Jurkat, Clone E6-1 (cell line): ENCODE results near the gene SRP68.
"Not testable (repeated sequence)": the region's sequence is repeated elsewhere in the genome, so short reads cannot be mapped to it uniquely, and the experiment has no call there.

ENCODE experiments used
- DNase-seq: peaks from one replicate; pipeline ENCODE4 v3.0.0-alpha.2; 2011; ENCODE audit warnings: low read depth, low spot score
- H3K4me3 ChIP-seq: 2 replicates; pipeline ENCODE4 v1.5.1; 2011; ENCODE audit warnings: mild to moderate bottlenecking, low read length, control low read depth, moderate library complexity

Gene SRP68

DNA sequence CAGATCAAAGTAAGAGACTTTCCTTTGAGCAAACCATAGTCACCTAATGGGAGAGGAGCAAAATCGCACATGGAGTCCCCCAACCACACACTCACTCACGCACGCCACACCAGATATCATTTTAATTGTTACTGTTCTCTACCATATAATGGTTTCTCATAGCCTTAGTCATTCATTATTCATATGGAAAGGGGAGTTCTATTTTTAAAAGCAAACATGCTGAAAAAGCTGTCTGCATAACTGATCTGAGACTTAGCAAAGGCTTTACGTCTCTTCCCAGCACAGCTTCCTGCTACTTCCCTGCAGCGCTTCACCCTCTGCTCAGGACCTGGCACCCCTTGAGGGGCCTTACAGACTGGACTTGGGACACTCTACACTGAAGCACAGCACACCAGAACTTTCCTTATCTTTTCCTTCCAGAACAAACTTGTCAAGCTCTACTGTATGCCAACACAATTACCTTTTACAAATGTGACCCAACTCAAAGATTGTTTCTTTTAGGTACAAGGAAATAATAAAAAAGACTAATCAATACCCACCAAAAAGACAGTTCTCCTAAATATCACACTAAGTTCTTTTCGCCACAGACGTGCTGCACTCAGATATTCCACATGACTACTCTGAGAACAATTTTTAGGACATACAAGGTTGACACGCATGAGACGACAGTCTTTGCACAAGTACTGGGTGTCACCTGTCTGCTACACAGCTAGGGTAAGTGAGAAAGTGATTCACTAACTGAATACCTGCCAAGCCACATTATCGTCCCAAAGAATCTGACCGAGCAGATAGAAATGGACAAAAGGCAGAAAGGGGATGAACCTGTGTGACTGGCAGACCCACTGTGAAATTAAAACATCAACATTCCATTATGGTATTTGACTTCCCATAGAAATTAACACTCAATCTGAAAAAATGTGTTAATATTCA, 21.5 kb downstream of the SRP68 start:
- H3K4me3 ChIP-seq: no peak overlapping the region
- DNase-seq: no peak

GRCh38 chr17:76049836-76050537, 22.3 kb downstream of the SRP68 start:
- DNase-seq: no peak
- H3K4me3 ChIP-seq: no peak overlapping the region

GRCh38 chr17:76049239-76049638, 23.1 kb downstream of the SRP68 start:
- no peak overlapping the region for H3K4me3 ChIP-seq
- DNase-seq: no peak

- DNase-seq: no peak
- no peak overlapping the region for H3K4me3 ChIP-seq
Observed at GRCh38 chr17:76048711-76049110, 23.6 kb downstream of the SRP68 start.

- DNase-seq: no peak
- H3K4me3 ChIP-seq: no peak overlapping the region
Observed at GRCh38 chr17:76048025-76048605, 24.2 kb downstream of the SRP68 start.

DNA sequence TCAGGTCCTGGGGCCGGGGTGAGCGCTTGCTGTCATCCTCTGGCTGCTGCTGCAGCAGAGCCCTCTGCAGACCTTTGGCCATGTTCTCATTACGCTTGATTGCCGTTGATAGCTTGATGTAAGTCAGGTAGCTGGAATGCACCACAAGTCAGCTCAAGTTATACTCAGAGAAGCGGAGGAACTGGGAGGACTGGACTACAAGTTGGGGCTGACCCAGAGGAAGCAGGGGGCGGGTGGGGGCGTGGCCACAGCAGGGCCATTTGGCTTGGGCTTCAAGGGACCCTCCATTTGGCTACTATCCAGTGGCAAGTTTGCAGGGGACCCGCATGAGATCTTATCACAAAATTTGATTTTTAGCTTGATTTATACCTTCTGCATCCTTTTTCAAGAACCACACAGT, 26.3 kb downstream of the SRP68 start:
- no peak for DNase-seq
- H3K4me3 ChIP-seq: no peak overlapping the region

GRCh38 chr17:76044475-76045007, 27.8 kb downstream of the SRP68 start:
- DNase-seq, H3K4me3 ChIP-seq: not testable (repeated sequence)

GRCh38 chr17:76042868-76043267, 29.4 kb downstream of the SRP68 start:
- not testable (repeated sequence) for H3K4me3 ChIP-seq, DNase-seq

DNA sequence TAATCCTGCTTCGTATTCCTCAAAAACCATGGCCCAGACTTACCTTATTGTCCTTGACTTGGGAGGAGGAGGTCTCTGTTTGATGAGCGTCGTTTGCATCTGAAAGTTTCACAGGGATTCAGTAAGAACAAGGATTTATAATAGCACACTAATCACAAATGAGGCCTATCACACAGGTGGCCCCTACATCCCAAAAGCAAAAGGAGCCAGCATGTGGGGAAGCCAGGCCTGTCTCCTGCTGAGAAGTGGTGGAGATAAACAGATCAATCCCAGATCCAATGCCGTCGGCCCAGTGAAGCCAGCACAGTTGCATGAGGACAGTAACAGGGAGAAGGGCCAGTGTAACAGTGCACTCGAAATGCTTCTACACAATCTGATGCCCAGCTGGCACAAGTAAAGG, 31.9 kb downstream of the SRP68 start:
- no peak overlapping the region for H3K4me3 ChIP-seq
- DNase-seq: no peak

- no peak overlapping the region for H3K4me3 ChIP-seq
- DNase-seq: no peak
Observed at GRCh38 chr17:76039121-76039520, 33.2 kb downstream of the SRP68 start.

DNA sequence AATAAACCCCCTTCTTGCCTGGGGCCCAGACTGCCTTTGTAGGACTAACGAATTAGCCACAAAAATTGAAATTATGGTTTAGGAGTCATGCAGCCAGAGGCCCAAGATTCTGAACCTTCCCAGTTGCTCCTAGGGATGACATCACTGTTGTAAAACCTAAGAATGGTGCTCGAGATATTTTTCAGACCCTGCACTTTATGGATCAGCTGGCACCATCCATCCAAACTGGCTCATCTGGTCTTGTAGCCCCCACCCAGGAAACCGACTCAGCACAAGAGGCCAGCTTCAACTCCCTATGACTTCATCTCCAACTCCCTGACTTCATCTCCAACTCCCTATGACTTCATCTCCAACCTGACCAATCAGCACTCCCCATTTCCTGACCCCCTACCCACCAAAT, 34.3 kb downstream of the SRP68 start:
- peak overlapping the region; percentile 25 for H3K4me3 ChIP-seq
- peak; percentile 77 for DNase-seq

DNA sequence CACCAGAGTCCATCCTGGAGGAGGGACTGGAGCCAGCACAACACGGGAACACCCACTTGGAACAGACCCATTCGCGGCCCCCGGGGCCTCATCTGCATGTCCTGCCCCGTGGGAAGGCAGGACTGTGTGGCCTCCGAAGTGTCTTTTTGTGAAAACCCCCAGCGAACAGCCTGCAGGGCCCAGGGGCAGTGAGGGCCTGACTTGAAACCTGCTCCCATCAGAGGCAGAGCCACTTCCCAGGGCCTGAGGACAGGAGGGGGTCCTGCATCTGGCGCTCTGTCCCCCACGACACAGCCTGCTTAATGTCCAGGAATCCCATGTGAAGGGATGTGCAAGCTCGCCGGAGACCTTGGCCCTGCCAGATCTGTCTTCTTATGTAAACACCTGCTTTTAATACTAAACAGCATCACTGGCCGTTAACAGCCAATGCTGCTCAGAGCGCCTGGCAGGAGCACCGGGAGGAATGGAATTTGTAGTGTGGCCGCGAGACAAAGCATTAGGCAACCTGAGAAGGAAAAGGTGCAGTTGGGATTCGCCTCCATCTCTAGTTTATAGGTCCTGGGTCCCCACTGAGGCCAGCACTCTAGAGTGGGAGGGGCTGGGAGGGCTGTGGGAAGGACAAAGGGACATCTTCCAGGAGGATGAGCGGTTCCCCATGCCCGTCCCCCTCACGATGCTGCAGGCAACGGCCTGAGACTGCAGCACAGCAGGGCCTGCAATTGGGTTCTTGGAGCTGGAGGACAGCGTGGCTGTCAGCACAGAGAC, 35.6 kb downstream of the SRP68 start:
- DNase-seq: no peak
- no peak overlapping the region for H3K4me3 ChIP-seq

DNA sequence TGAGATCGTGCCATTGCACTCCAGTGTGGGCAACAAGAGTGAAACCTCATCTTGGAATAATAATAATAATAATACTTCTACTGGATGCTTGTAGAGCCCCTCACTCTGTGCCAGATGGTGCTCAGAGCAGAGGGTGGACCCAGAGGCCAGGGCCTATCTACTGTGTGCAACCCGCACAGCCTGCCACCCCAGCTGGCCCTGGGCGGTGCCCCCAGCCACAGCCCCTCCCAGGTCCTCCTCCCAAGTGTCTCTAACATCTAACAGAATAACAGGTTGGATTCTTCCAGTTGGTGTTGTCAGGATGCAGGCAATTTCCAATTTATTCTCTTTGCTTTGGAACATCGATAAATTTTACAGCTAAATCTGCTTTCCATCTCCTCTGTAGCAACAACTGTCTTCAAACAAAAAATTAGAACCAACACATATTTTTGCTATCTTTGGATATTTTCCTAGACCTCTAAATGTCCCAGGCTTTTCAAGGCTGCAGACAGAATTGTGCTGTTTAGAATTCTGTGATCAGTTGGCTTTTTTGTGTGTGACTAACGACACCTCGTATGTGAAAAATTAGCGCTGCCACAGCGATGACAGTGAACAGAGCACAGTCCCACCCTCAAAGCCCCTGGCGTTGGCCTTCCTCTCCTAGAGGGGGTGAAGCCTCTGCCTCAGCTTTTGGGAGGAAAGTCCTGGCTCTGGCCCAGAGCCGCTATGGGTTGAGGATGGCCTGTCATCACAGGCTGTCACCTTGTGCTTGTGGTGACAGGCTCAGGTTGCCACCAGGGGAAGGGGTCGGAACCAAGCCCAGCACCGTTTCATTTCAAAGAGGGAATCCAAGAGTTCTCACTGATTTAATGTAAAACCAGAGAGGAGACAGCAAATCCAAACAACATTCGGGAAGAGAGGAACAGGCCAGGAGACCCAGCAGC, 37.6 kb downstream of the SRP68 start:
- DNase-seq: no peak
- no peak overlapping the region for H3K4me3 ChIP-seq

- H3K4me3 ChIP-seq: no peak overlapping the region
- no peak for DNase-seq
Observed at GRCh38 chr17:76033139-76033538, 39.2 kb downstream of the SRP68 start.

- no peak for DNase-seq
- no peak overlapping the region for H3K4me3 ChIP-seq
Observed at GRCh38 chr17:76032780-76033108, 39.6 kb downstream of the SRP68 start.

- no peak overlapping the region for H3K4me3 ChIP-seq
- no peak for DNase-seq
Observed at GRCh38 chr17:76032073-76032779, 40.1 kb downstream of the SRP68 start.

DNA sequence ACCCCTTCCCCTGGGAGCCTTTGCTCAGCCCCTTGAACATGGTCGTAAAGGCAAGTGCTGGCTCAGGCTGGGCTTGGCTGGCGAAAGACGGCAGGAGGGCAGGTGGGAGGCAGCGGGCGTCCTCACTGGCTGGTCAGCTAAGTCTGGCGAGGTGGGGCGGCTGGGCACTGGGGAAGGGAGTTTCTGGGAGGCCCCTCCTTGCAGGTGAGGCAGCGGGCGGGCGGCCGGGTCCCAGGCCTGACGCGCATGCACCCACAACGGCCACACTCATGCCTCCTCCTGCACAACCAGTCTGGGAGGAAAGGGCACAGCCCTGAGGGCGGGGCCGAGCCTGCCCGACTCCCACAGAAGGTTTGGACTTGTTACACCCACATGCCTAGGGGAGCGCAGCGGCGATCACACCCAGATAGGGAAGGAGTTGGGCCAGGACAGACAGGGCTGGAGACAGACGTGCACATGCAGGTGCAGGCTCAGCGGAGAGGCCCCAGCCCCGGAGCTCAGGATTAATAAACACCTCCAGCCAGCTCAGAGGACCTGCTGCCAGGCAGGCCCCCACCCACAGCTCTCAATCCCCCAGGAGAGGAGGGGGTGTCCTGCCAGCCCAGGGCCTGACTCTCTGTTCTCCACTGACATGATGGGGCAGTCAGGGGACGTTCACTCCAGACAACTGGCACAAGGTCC, 45.0 kb downstream of the SRP68 start, which contains the start of gene EVPL:
Gene EVPL (minus strand): TSS at position 148 of the 681 bp plus-strand sequence. CDS start 108 bp downstream, at position 40.
- no peak for DNase-seq
- H3K4me3 ChIP-seq: no peak within 1 kb of the TSS
